Measurements from ENCODE around the gene SLC8A1. TPM values are rescaled to one million over a fixed set of nuclear protein-coding genes. Genes with fewer than 3 reads are reported as not detected.
A peak's percentile ranks its signal among the peaks of the same experiment; 100 is the strongest.

The SLC8A1 gene
- total RNA-seq (2021), result 1.7 and 1.9 TPM in 2 replicates
- long read RNA-seq, partial matches to known transcripts, result 1 of 2 reads
- long read RNA-seq, other reads (novel, unspliced or antisense), result 1 of 2 reads

DNA sequence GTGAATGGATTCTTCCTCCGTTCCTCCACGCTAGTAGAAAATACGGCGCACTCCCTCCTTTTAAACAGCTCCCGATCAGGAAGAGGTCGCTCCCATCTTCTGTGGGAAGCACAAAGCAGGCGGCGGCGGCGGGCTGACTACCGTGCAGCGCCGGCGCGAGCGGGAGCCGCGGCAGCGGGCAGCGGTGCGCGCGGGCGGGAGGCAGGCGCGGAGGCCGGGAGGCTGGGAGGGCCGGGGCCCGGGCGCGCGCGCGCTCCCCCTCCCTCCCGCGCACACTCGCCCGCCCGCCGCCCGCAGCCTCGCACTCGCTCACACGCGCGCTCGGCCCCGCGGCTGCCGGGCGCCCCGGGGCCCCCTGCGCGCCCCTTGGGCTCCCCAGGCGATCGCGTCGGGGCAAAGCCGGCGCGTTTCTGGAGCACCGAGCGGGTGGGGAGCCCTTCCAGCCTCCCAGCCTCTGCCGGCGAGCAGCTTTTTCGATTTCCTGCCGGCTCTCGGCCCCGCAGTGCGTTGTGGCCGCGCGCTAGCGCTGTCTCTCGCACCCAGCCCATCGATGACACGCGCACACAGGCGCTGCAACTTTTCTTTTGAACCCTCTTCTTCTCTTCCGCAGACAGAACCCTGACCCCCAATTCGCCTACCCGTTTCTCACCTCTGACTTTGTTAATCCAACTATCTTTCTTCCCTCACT lies at the start of gene SLC8A1:
SLC8A1 (minus strand) TSS at position 173 of the 688 bp plus-strand sequence.
- Histone ChIP-seq H4K20me1 (ENCODE audit: control insufficient read depth, insufficient read depth, insufficient read length) (no peaks in the 10 kb centered on the region), H4K8ac (replicated peaks; ENCODE audit: insufficient read length, low read depth, low read length) (no peak within 1 kb of the TSS), H3K9ac (ENCODE audit: extremely low read depth, insufficient read length, low read length) (no peak within 1 kb of the TSS), H3K9me3 (ENCODE audit: control insufficient read depth, low read depth, low read length) (no peaks in the 10 kb centered on the region), H3K79me1 (ENCODE audit: insufficient read depth, low read depth, low read length, poor library complexity, severe bottlenecking) (no peaks in the 10 kb centered on the region), H3K4ac (ENCODE audit: low read depth, low read length) (no peak within 1 kb of the TSS), H3K27ac (ENCODE audit: insufficient read length, low read depth, low read length) (no peak within 1 kb of the TSS), H2BK20ac (ENCODE audit: low read depth, low read length, poor library complexity, severe bottlenecking) (no peak within 1 kb of the TSS), H2BK15ac (ENCODE audit: low read depth, low read length) (no peak within 1 kb of the TSS), H2BK120ac (ENCODE audit: low read depth, low read length, poor library complexity, severe bottlenecking) (no peak within 1 kb of the TSS), H2BK12ac (ENCODE audit: insufficient read length, low read depth, low read length) (no peak within 1 kb of the TSS), H3K23me2 (ENCODE audit: insufficient read length, low read depth, low read length, poor library complexity, severe bottlenecking) (peaks cover 9% of the 10 kb centered on the region), H4K91ac (ENCODE audit: insufficient read length, low read depth, low read length) (no peak within 1 kb of the TSS), H3K18ac (ENCODE audit: insufficient read length, low read depth, low read length) (no peak within 1 kb of the TSS), H2AK5ac (ENCODE audit: insufficient read length, low read length) (no peak within 1 kb of the TSS), H3K14ac (ENCODE audit: insufficient read depth, low read length) (no peak within 1 kb of the TSS), H3K27me3 (ENCODE audit: insufficient read depth, low read length) (peaks cover 5% of the 10 kb centered on the region; the same call in 1 of the 2 replicates), H3K56ac (ENCODE audit: insufficient read length, low read depth, low read length) (no peak within 1 kb of the TSS), H3K23ac (ENCODE audit: insufficient read length, low read depth, low read length) (no peak within 1 kb of the TSS), H4K5ac (ENCODE audit: insufficient read length, low read depth, low read length) (no peak within 1 kb of the TSS), H3K4me1 (ENCODE audit: insufficient read depth, low read length) (peaks cover 4% of the 10 kb centered on the region), H2AFZ (ENCODE audit: low read length) (no peak within 1 kb of the TSS), H3T11ph (ENCODE audit: low read length) (no peak within 1 kb of the TSS), H2BK5ac (ENCODE audit: insufficient read length, low read length) (no peak within 1 kb of the TSS), H3K79me2 (ENCODE audit: insufficient read depth, low read length) (no peaks in the 10 kb centered on the region), H3K4me2 (ENCODE audit: insufficient read depth, insufficient read length, low read length) (peak within 1 kb of the TSS; percentile 77)
- H3K27ac Mint-ChIP-seq, result no peak within 1 kb of the TSS; a peak in 1 of 7 replicates
- TF ChIP-seq, protein P1, sequence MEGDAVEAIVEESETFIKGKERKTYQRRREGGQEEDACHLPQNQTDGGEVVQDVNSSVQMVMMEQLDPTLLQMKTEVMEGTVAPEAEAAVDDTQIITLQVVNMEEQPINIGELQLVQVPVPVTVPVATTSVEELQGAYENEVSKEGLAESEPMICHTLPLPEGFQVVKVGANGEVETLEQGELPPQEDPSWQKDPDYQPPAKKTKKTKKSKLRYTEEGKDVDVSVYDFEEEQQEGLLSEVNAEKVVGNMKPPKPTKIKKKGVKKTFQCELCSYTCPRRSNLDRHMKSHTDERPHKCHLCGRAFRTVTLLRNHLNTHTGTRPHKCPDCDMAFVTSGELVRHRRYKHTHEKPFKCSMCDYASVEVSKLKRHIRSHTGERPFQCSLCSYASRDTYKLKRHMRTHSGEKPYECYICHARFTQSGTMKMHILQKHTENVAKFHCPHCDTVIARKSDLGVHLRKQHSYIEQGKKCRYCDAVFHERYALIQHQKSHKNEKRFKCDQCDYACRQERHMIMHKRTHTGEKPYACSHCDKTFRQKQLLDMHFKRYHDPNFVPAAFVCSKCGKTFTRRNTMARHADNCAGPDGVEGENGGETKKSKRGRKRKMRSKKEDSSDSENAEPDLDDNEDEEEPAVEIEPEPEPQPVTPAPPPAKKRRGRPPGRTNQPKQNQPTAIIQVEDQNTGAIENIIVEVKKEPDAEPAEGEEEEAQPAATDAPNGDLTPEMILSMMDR (conservative IDR thresholded peaks at IDR 0.05), result no peak
- WGBS (ENCODE audit: extremely low coverage, insufficient read length, low lambda C conversion rate), result no CpG with 5 or more reads among the region's 82 CpGs
- peaks cover 36 to 46% of the 10 kb centered on the region in 2 experiments for H3K4me1 Mint-ChIP-seq
- peak within 1 kb of the TSS; percentile 84 to 94 for H3K4me3 Mint-ChIP-seq
- H3K9me3 Mint-ChIP-seq, result peaks cover 0 to 3% of the 10 kb centered on the region in 2 experiments; a peak in 2 of 5 replicates
- H3K36me3 Mint-ChIP-seq (ENCODE audit: insufficient read depth in 1 of 3, low read depth in 3 of 3), result no peaks in the 10 kb centered on the region
- DNase-seq, result peak; percentile 49
- H3K27me3 Mint-ChIP-seq (ENCODE audit: low read depth), result peaks cover 45% of the 10 kb centered on the region

All from H9 (cell line).